Measurements from ENCODE around the gene RXFP4. TPM values are rescaled to one million over a fixed set of nuclear protein-coding genes. Genes with fewer than 3 reads are reported as not detected.

Gene RXFP4
- total RNA-seq, 4 donors from 2014 or later: not detected

DNA sequence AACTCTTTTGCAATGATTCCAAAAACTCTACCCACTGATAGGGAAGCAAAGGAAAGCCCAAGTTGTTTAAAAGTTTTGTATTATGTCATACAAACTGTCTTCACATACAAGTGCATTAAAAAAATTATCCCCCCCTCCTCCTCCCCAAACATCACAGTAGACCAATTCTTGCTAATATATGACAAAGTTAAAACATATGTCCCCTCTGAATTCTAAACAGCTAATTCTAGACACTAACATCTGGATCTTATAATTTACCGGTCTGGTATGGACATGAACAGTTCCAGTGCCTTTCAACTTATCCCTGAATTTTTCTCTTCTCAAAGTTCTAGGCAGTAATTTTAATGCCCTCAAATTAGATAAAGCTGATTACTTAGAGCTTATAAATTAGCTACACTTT is 43.7 kb upstream of the RXFP4 start:
- Histone ChIP-seq H3K27ac (no peak overlapping the region), H3K36me3 (peaks cover 2 to 70% (median 10%) of the 10 kb centered on the region in 3 donors), H3K4me1 (peaks cover 0 to 17% (median 14%) of the 10 kb centered on the region in 4 donors), H3K4me3 (no peak overlapping the region), H3K27me3 (no peaks in the 10 kb centered on the region), H3K9me3 (no peaks in the 10 kb centered on the region)
- TF ChIP-seq, protein P1, sequence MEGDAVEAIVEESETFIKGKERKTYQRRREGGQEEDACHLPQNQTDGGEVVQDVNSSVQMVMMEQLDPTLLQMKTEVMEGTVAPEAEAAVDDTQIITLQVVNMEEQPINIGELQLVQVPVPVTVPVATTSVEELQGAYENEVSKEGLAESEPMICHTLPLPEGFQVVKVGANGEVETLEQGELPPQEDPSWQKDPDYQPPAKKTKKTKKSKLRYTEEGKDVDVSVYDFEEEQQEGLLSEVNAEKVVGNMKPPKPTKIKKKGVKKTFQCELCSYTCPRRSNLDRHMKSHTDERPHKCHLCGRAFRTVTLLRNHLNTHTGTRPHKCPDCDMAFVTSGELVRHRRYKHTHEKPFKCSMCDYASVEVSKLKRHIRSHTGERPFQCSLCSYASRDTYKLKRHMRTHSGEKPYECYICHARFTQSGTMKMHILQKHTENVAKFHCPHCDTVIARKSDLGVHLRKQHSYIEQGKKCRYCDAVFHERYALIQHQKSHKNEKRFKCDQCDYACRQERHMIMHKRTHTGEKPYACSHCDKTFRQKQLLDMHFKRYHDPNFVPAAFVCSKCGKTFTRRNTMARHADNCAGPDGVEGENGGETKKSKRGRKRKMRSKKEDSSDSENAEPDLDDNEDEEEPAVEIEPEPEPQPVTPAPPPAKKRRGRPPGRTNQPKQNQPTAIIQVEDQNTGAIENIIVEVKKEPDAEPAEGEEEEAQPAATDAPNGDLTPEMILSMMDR (IDR thresholded peaks at IDR 0.05): no peak
- TF ChIP-seq EP300 (IDR thresholded peaks at IDR 0.05): no peak
- TF ChIP-seq POLR2A (IDR thresholded peaks at IDR 0.05): no peak
- no peak for DNase-seq (ENCODE audit: low spot score in 2 of 2)
- 72 to 82% methylated on average over 1 of the region's 1 CpG for WGBS, 2 donors

DNA sequence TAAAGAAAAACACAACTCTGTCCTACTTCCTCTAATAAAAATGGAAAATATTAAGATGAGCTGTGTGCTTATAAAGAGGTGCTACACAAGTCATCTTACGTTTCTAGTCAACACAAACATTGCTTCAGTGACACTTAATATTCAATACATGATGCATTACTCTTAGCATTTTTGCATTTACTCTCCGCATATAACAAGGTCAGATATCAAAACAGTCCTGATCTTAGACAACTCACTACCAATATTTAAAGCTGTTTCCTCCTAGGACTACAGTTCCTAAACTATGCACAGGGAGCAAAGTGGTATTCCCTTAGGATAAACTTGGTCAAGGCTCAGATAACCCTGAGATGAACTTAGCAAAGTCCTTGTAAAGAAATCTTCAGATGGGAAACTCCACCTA is 42.5 kb upstream of the RXFP4 start:
- no peaks in the 10 kb centered on the region for H3K27me3 ChIP-seq
- no peak overlapping the region for H3K4me3 ChIP-seq
- no peaks in the 10 kb centered on the region for H3K9me3 ChIP-seq
- H3K4me1 ChIP-seq: peaks cover 0 to 6% (median 3%) of the 10 kb centered on the region in 4 donors
- H3K27ac ChIP-seq: peak overlapping the region in 1 of 4 donors; percentile 9
- DNase-seq (ENCODE audit: low spot score in 2 of 2): no peak
- TF ChIP-seq, protein P1 (IDR thresholded peaks at IDR 0.05): no peak
- TF ChIP-seq EP300 (IDR thresholded peaks at IDR 0.05): no peak
- no peak for TF ChIP-seq POLR2A (IDR thresholded peaks at IDR 0.05)
- peaks cover 5 to 81% (median 12%) of the 10 kb centered on the region in 3 donors for H3K36me3 ChIP-seq
- 50 to 70% methylated on average over 2 of the region's 2 CpGs for WGBS, 2 donors

DNA sequence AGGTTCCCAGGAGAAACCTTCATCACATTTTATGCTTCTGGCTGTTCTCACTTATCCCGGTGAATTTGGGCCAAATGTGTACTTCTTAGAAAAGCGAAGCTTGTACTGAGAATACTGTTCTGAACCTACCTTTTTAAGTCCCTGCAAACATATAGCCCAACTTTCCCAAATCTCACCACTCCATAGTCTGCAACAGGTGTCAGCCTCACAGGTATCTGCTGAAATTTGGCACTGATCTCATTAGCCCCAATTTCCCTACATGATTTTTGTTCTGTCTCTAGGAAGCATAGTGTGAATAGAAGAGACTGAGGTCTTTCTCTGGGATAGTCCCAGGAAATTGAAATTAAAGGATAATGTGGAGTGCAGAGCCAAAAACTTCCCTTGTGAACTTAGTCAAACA is 41.8 kb upstream of the RXFP4 start:
- Histone ChIP-seq H3K9me3 (no peaks in the 10 kb centered on the region), H3K27me3 (no peaks in the 10 kb centered on the region), H3K4me3 (no peak overlapping the region), H3K4me1 (no peaks in the 10 kb centered on the region), H3K27ac (no peak overlapping the region), H3K36me3 (peaks cover 5 to 89% (median 20%) of the 10 kb centered on the region in 3 donors)
- 86 to 88% methylated on average over 2 of the region's 2 CpGs for WGBS, 2 donors
- TF ChIP-seq EP300 (IDR thresholded peaks at IDR 0.05) (no peak), POLR2A (IDR thresholded peaks at IDR 0.05) (no peak)
- TF ChIP-seq, protein P1 (IDR thresholded peaks at IDR 0.05): no peak
- DNase-seq (ENCODE audit: low spot score in 2 of 2): no peak

DNA sequence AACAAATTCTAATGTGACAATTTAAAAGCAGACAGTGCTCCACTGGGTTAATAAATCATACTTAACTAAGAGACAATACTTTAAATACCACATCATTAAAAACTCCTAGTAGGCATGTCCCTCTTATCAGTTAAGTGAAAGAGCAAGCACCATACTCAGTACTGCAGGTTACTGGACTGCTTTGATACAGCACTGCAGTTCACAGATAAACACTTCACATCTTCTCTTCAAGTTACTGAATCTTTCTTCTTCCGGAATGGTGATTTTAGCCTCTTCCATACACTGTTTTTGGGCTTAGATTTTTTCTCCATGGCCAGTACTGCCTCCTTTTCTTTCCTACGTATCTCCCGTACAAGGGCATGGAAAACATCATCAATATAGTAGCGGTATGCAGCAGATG is 41.3 kb upstream of the RXFP4 start:
- WGBS, 2 donors: 76 to 91% methylated on average over 4 of the region's 4 CpGs
- Histone ChIP-seq H3K9me3 (no peaks in the 10 kb centered on the region), H3K27me3 (no peaks in the 10 kb centered on the region), H3K27ac (no peak overlapping the region), H3K36me3 (peaks cover 5 to 94% (median 21%) of the 10 kb centered on the region in 3 donors), H3K4me3 (no peak overlapping the region), H3K4me1 (no peaks in the 10 kb centered on the region)
- DNase-seq (ENCODE audit: low spot score in 2 of 2): no peak
- TF ChIP-seq EP300 (IDR thresholded peaks at IDR 0.05) (no peak), POLR2A (IDR thresholded peaks at IDR 0.05) (no peak)
- TF ChIP-seq, protein P1 (IDR thresholded peaks at IDR 0.05): no peak

DNA sequence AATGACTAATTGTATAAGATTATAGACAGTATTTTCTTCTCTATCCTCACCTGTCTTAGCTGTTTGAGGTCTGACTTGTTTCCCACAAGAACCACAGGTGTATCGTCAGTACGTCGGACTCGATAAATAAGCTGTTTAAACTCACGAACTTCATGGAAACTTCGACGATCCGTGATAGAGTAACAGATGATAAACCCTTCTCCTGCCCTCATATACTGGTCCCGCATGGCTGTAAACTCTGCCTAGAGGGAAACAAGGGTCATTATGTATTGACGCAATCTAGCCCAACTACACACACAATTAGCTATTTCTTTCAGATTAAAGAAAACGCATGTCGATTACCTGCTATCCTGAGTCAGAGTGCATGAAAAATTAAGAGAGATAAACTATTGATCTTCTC is 37.2 kb upstream of the RXFP4 start:
- Histone ChIP-seq H3K4me3 (no peak overlapping the region), H3K27me3 (no peaks in the 10 kb centered on the region), H3K27ac (no peak overlapping the region), H3K4me1 (peaks cover 0 to 9% (median 0%) of the 10 kb centered on the region in 4 donors), H3K9me3 (no peaks in the 10 kb centered on the region), H3K36me3 (peaks cover 5 to 100% (median 21%) of the 10 kb centered on the region in 3 donors)
- WGBS, 2 donors: 92% methylated on average over 12 of the region's 12 CpGs
- DNase-seq (ENCODE audit: low spot score in 2 of 2): no peak
- TF ChIP-seq EP300 (IDR thresholded peaks at IDR 0.05) (no peak), POLR2A (IDR thresholded peaks at IDR 0.05) (no peak)
- TF ChIP-seq, protein P1 (IDR thresholded peaks at IDR 0.05): no peak
